ENCODE measurements around the gene PLRG1. TPM values are rescaled to one million over a fixed set of nuclear protein-coding genes. Genes with fewer than 3 reads are reported as not detected.

PLRG1 gene
- total RNA-seq, 1 donor from 2014 or later: 37.0 TPM

- ATAC-seq (no peak), DNase-seq (no peak)
- intact Hi-C loops (cut with micrococcal nuclease): no loop called here
These were observed 28.7 kb upstream of the PLRG1 start for GRCh38 chr4:154578919-154579318.

GRCh38 chr4:154577324-154577723 lies 27.1 kb upstream of the PLRG1 start:
- ATAC-seq: no peak
- DNase-seq: no peak
- intact Hi-C loops (cut with micrococcal nuclease): no loop called here

GRCh38 chr4:154574311-154574710 lies 24.1 kb upstream of the PLRG1 start:
- intact Hi-C loops (cut with micrococcal nuclease): no loop called here
- ATAC-seq (no peak), DNase-seq (no peak)

GRCh38 chr4:154573190-154573870 lies 23.1 kb upstream of the PLRG1 start:
- ATAC-seq (no peak), DNase-seq (no peak)
- intact Hi-C loops (cut with micrococcal nuclease): no loop called here

- DNase-seq (no peak), ATAC-seq (no peak)
- intact Hi-C loops (cut with micrococcal nuclease): no loop called here
These were observed 19.4 kb upstream of the PLRG1 start for GRCh38 chr4:154569584-154569983.

- intact Hi-C loops (cut with micrococcal nuclease): no loop called here
- DNase-seq (no peak), ATAC-seq (no peak)
These were observed 18.8 kb upstream of the PLRG1 start for GRCh38 chr4:154569028-154569427.

- no peak for DNase-seq
- intact Hi-C loops (cut with micrococcal nuclease): no loop called here
- ATAC-seq: no peak
These were observed 16.5 kb upstream of the PLRG1 start for GRCh38 chr4:154566639-154567204.

- no peak for DNase-seq
- intact Hi-C loops (cut with micrococcal nuclease): no loop called here
- ATAC-seq: no peak
These were observed 15.5 kb upstream of the PLRG1 start for GRCh38 chr4:154565704-154566103.

- no peak for ATAC-seq
- intact Hi-C loops (cut with micrococcal nuclease): no loop called here
- no peak for DNase-seq
These were observed 14.1 kb upstream of the PLRG1 start for GRCh38 chr4:154564311-154564710.

GRCh38 chr4:154562697-154563254 lies 12.6 kb upstream of the PLRG1 start, which contains the start of gene FGB:
TSS of gene FGB (plus strand) at chr4:154563011. CDS start at chr4:154563019, 8 bp downstream.
- DNase-seq (no peak), ATAC-seq (no peak)
- intact Hi-C loops (cut with micrococcal nuclease): no loop called here

- intact Hi-C loops (cut with micrococcal nuclease): no loop called here
These were observed 10.6 kb upstream of the PLRG1 start for GRCh38 chr4:154560824-154561231.

GRCh38 chr4:154560419-154560801 lies 10.2 kb upstream of the PLRG1 start:
- DNase-seq: no peak
- intact Hi-C loops (cut with micrococcal nuclease): no loop called here
- no peak for ATAC-seq

More at GRCh38 chr4:154560824-154561231, 10.6 kb upstream of the PLRG1 start:
- ATAC-seq (no peak), DNase-seq (no peak)

- no peak for ATAC-seq
- DNase-seq: no peak
- intact Hi-C loops (cut with micrococcal nuclease): loop anchor here (10.0 kb wide), 1 partner anchor 815 kb away; the partner anchor contains the start of gene MAP9
These were observed 9.6 kb upstream of the PLRG1 start for GRCh38 chr4:154559494-154560418.

- DNase-seq (no peak), ATAC-seq (no peak)
- intact Hi-C loops (cut with micrococcal nuclease): loop anchor here (10.0 kb wide), 1 partner anchor 816 kb away; the partner anchor contains the start of gene MAP9
These were observed 8.9 kb upstream of the PLRG1 start for GRCh38 chr4:154559141-154559493.

GRCh38 chr4:154551872-154552686 lies 1.9 kb upstream of the PLRG1 start:
- DNase-seq: peak; percentile 76
- intact Hi-C loops (cut with micrococcal nuclease): loop anchor here (10.0 kb wide), 1 partner anchor 823 kb away; the partner anchor contains the start of gene MAP9

GRCh38 chr4:154545689-154546088 lies 4.5 kb downstream of the PLRG1 start:
- DNase-seq (no peak), ATAC-seq (no peak)
- intact Hi-C loops (cut with micrococcal nuclease): no loop called here

More at GRCh38 chr4:154551872-154552686, 1.9 kb upstream of the PLRG1 start:
- peak; percentile 70 for ATAC-seq

- intact Hi-C loops (cut with micrococcal nuclease): no loop called here
- ATAC-seq: no peak
- DNase-seq: no peak
These were observed 7.8 kb downstream of the PLRG1 start for GRCh38 chr4:154542271-154542879.

GRCh38 chr4:154534296-154534695 lies 15.9 kb downstream of the PLRG1 start:
- ATAC-seq: no peak
- intact Hi-C loops (cut with micrococcal nuclease): no loop called here
- no peak for DNase-seq

Measured in left ventricle myocardium superior (tissue), 1 donor.